GM21526 (cell line): ENCODE measurements around the gene LHCGR.
A peak's percentile ranks its signal among the peaks of the same experiment; 100 is the strongest.
"Not testable (repeated sequence)": the region's sequence is repeated elsewhere in the genome, so short reads cannot be mapped to it uniquely, and the experiment has no call there.

Experiments used
- ATAC-seq: cut with Tn5 transposase; IDR thresholded peaks from one replicate; pipeline ENCODE4 v1.9.1; 2021; ENCODE audit warnings: moderate library complexity; ENCODE audit not compliant: unreplicated experiment, low FRiP score

LHCGR gene

DNA sequence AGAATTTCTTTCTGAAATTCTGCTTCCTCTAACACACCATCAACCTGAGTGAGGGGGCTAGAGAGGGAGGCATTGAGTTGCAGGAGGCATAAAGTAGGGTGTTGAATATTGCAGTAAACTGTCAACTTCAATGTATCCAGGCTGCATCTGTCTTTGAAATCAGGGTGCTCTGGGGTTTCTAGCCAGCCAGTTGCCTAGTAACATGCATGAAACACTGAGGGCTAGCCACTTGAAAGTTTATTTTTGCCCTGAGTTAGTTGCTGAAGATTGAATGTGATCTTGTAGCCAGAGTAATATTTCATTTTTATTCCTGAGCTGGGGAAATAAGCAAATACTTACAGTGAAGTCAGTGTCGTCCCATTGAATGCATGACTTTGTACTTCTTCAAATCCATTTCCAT is 41.9 kb downstream of the LHCGR start:
- no peak for ATAC-seq

DNA sequence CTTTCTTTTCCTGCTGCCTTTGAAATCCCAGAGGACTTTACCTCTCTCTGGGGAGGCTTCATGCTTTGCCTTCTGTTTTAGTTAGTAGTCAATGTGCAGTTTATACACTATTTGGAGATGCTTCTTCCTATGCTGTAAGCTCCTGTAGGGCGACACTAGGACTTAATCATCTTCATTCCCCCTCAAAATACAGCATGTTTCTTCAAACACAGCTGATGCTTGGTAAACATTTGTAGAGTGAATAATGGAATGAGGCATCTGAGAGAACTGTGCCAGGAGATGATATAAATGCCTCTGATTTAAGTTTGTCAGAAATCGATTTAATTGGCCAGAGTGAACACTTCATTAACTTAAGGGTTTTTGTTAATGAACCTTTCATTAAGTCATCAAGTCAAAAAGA is 43.4 kb downstream of the LHCGR start:
- no peak for ATAC-seq

DNA sequence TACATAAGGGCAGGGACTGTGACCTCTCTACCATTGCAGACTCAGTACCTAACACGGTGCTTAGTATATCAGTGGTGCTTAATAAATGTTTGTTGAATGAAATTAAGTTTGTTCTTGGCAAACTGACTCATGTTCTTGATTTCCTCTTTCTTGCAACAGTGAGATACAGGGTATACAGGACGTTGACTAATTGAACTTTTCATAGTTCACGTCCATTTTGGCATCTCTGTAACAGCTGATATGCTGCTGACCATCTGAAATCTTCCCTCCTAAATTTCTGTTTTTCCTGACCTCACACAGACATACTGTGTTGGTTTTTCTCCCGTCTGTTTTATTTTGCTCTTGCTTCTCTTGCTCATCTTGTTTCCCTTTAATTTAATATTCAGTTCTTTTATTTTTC is 44.2 kb downstream of the LHCGR start:
- ATAC-seq = no peak

DNA sequence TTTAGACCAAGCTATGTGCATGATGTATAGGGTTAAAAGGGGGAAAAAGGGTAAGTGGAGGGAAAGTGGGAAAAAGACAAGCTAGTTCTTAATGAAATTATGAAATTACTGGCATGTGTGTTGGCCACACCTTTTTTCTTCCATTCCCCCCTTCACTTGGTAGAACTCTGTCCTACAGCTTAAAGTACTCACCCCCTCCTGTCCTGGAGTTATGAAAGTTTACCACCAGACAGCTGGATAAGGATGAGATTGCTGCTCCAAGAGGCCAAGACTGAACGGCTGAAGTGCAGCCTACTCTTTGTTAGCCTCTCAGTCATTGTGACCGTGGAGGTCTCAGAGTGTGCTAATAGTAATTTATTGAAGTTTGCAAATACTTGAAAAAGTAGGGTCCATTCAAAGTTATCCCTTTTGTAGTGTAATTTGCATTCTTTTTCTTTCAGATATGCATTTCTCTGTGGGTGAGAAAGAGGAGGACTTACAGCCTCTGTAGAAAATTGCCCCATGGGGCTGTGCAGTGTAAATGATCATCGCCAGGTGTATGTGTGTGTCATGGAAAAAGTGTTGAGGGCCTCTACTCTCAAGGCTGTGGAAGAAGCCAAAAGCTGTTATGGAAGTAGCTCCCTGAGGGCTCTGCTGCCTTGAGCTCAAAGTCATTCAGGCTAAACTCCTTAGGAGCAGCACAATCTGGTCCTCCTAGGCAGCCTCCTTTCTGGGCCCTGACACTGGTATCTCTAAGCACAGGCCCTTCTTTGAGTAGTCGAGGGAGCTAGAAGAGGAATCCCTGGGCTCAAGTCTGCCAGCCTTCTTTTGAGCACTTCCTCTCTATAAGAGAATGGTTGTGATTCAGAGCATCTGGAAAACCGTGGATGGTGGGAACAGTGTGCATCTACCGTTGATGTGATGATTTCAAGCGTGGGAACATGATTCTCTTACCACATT is 46.2 kb downstream of the LHCGR start:
- no peak for ATAC-seq

DNA sequence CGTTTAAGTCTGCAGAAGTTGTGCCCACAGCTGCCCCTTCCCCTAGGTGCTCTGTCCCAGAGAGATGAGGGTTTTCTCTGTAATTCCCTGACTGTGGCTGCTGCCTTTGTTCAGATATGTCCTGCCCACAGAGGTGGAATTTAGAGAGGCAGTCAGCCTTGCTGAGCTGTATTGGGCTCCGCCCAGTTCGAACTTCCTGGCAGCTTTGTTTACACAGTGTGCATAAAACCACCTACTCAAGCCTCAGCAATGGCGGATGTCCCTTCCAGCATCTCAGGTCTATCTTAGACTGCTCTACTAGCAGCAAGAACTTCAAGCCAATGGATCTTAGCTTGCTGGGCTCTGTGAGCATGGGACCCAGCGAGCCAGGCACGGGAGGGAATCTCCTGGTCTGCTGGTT is 48.1 kb downstream of the LHCGR start:
- ATAC-seq = no peak

DNA sequence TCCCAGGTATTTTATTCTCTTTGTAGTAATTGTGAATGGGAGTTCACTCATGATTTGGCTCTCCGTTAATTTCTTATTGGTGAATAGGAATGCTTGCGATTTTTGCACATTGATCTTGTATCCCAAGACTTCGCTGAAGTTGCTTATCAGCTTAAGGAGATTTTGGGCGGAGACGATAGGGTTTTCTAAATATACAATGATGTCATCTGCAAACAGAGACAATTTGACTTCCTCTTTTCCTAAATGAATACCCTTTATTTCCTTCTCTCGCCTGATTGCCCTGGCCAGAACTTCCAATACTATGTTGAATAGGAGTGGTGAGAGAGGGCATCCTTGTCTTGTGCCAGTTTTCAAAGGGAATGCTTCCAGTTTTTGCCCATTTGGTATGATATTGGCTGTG is 51.9 kb downstream of the LHCGR start:
- ATAC-seq = not testable (repeated sequence)

DNA sequence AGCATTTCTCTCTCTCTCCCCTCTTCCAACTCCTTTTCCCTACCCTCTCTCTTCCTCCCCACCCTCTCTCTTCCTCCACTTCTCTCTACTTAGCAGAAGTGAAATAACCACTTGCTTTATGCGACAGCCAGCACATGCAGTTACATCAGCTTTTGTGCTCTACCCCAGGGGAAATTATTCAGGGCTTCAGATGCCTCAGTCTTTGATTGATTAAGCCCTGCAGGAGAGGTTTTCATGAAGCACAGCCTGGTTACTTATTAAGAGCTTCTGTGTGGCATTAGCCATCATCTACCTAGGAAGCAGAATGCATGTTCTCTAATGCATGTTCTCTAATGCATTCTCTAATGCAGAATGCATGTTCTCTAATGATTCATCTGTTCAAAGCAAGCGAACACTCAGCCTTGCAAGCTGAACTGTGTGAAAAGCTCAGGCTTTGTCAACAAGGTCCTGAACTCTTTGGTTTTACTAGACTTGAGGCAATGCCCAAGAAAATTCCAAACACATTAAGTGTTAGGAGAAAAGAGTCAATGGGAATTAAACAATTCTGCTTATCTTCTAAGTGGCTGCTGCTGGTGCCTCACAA is 56.1 kb downstream of the LHCGR start:
- no peak for ATAC-seq

DNA sequence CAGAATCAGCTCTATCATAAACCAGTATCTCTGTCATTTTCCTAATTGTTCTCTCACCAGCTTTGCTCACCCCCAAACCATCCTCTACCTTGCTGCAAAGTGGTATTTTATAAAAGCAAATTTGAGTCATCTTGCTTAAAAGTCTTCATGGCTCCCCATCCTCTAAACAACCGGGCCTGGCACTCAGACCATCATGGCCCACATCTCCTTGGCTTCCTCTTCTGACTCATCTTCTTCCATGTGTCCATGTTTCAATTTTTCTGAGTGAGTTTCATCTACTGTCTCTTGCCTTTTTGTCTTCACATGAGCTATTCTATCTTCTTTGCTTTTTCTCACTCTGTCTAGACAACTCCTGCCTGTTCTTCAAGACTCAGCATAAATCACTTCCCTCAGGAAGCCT is 58.6 kb downstream of the LHCGR start:
- no peak for ATAC-seq

DNA sequence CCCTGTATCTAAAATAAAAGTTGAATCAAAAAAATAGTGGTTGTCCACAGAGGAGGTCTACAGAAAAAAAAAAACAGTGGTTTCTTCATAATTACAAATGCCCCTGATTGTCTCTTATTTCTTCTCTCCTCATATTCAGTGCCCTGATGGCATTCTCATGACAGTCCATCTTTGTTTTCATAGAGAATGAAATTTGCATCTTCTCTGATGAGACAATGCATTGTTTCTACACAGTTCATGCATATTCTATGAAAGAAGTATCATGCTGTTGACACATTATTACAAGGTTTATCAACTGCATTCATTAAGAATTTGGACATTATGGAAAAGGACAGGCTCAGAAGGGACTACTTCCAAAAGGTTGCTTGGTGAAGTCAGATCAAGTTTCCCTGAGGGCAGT is 59.5 kb downstream of the LHCGR start:
- ATAC-seq = no peak

DNA sequence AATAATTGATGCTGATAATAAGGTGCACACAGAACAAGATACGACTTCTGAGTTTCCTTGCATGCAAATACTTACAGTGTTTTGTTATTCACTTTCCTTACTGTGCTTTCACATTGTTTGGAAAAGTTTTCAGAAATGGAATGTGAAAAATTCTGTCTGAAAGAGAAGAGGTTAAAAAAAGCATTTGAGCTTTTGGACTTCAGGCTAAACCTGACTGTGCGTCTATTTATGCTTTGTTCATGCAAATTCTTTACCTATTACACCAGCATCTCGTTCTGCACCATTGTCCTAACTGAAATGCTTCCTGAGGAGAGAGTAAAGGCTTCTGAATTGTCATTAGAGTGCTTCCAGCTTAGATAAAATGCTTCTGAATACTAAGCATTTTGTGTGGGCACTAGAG is 61.4 kb downstream of the LHCGR start:
- ATAC-seq = no peak

DNA sequence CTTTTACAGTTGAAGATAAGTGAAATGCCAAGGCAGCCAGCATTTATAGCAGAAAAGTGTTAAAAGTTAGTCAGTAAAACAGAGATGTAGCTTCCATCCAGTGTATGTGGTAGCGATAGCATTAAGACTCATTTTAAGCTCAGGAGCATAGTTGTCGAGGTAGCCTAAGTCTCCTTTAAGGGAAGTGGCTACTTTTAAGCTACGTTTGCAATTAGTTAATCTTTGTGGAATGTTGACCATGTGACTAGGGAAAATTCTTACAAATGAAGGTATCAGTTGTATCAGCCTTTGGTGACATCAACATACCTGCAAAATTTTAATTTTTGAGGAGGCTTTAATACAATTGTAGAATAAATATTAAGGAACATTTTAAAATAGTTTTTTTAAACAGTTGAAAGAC is 61.9 kb downstream of the LHCGR start:
- ATAC-seq = no peak

DNA sequence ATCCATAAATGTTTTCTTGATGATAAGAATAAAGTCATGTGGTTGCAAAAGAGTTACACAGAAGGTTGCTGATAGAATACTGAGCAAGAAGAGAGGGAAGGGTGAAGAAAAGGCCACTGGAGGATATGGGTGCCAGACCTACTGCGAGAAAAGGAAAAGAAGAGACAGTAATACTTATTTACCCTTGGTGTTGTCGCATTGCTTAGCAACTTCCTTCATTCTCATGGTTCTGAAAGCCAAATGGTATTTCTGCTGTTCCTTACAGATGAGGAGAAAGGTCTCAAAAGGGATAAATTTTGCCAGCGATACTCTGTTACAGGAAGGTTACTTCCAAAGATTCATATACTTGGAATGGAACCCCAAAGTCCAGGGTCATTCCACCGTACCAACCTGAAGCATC is 62.5 kb downstream of the LHCGR start:
- ATAC-seq = no peak

DNA sequence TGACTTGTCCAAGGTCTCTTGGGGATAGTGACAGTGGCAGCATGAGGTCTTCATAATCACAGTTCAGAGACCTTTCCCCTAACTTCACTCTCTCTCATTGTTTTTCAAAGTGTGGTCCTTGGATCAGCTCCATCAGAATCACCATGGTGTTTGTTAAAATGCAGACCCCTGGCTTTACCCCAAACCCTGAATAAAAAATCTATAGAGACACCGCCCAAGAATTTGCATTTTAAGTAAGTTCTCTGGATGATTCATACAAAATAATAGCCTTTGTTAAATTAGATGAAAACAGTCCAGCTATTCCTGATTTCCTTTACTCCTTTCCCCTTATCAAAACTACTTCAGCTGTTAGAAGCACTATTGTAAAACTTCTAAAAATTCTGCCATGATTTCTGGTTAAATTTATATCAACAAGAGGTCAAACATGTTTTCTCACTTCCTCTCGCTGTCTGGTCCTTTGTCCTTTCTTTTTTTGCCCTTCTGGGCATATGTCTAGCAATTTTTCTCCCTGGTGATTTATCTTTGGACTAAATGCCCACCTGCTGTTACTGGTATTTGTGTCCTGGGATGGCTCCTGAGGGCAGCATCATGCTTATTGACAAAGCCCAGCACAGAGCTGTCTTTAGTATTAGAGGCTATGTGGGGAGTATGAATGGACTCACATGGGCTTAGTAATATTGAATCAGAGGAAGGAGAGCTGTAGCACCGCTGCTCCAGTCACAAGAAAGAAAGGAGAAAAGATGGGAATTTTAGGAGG is 63.4 kb downstream of the LHCGR start:
- no peak for ATAC-seq

DNA sequence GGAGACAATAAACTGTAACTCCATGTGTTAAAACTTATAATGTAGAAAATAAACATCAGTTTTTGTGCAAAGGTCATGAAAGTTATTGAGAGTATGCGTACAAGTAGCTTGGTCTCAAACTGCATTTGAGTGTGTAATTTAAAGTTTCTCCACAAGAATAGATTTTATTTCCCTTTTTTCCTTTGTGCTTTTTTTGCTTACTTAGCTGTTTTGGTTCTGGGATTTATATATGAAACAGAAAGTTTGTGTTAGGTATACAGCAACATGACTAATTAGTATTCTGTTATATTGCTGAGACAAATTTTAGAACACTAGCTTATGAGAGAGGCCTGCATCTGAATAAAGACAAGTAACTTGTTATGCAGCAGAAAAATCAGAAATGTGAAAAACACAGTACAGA is 70.4 kb downstream of the LHCGR start:
- ATAC-seq = no peak

DNA sequence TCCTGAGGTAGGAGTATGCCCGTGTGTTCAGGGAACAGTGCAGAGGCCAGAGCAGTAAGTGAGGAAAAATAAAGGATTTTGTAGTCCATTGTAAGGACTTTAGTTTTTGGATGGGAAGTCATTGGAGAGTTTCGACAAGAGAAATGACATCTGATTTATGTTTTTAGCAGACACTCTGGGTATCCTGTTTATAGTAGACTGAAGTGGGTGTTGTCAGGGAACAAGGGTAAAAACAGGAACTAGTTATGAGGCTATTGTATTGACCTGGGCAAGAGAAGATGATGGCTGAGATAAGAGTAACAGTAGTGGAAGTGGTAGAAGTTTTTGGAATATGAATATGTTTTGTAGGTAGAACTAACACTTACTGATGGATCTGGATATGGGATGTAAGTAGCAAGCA is 78.1 kb downstream of the LHCGR start:
- ATAC-seq = no peak

DNA sequence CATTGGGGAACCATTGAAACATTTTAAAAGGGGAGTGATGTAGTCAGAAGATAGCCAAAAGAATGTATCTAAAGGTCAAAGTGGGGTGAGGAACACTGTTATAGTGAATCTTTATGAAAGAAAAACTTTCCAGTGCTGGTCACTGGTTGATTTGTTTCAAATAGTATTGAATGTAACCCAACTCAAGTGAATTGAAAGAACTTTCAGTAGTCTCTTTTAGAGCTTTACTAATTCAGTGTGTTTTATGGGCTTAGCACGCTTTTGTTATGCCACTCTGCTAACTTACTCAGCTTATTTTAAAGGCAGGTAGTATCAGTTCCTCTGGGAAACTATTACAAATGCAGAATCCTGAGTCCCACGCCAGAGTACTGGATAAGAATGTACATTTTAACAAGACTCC is 80.6 kb downstream of the LHCGR start:
- no peak for ATAC-seq

DNA sequence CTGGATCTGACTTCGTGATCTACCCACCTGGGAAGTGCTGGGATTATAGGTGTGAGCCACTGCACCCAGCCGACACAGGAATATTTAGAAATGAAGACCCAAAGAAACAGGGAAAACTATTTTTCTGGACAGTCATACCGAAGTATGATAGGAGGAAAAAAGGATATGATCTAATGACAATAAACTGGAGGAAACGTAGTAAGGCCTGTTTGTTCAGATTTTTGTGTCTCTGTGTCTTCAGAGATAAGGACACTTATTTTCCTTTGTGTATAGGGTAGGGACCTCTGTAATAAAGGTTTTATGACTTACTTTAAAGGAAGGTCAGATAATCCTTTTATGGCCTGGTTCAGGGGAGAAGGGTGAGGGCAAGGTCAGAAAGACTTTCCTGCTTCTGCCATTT is 81.9 kb downstream of the LHCGR start:
- ATAC-seq = no peak

DNA sequence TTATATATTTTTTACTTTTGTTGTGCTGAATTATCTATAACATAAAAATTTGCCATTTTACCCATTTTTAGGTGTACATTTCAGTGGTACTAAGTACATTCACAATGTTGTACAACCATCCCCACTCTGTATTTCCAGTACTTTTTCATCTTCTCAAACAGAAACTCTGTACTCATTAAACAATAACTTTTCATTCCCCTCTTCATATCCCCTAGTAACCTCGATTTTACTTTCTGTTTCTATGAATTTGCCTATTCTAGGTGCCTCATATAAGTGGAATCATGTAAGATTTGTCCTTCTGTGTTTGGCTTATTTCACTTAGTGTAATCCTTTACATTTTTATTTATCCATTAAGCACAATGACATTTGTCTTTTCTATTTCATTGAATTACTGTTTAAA is 86.5 kb downstream of the LHCGR start:
- ATAC-seq = peak; percentile 50

DNA sequence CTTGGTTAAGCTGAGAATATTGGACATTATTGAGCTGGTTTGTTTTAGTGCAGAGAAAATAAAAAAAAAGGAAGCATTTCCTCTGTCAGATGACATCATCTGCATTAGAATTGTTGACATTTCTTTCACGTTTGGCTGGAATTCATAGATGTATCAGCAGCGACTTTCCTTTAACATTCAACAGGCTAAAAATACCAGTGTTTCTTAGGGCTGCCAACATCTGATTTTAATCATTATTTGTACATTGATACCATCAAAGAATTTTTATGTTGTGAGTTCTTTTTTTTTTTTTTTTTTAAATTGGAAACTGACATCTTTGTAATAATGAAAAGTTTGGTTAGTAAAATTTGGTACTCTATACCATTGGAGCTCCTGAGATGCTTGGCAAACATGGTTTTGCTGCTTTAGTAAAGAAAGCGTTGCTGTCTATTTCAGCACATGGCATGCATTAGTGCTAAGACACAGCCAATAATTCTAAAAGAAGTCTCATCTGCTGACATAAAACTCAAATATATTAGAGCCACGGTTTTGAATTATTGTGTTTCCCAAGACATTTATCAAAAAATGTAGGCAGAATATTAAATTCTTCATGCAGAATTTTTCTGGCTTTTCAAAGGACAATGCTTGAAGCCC is 104.2 kb downstream of the LHCGR start:
- no peak for ATAC-seq

DNA sequence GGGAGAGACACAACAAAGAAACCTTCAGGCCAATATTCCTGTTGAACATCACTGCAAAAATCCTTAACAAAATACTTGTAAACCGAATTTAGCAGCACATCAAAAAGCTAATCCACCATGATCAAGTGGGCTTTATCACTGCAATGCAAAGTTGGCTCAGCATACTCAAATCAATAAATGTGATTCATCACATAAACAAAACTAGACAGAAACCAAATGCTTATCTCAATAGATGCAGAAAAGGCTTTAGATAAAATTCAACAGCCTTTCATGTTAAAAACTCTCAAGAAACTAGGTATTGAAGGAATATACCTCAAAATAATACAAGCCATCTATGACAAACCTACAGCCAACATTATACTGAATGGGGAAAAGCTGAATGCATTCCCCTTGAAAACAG is 117.3 kb downstream of the LHCGR start:
- no peak for ATAC-seq
